ENCODE measurements around the gene LRCH4. TPM values are rescaled to one million over a fixed set of nuclear protein-coding genes. Genes with fewer than 3 reads are reported as not detected.

LRCH4 gene
- polyA plus RNA-seq, 1 experiment, result 20.0 TPM

- CTCF ChIA-PET, result interaction anchor here (2.1 kb wide), 1 partner anchor 13 kb away, joined by 9 read pairs; no protein-coding TSS in a partner anchor
- Histone ChIP-seq H3K4me3 (ENCODE audit: low read depth, low read length) (no peak overlapping the region), H3K36me3 (ENCODE audit: control insufficient read depth, insufficient read depth, low read length) (peaks cover 47% of the 10 kb centered on the region), H3K27me3 (ENCODE audit: control insufficient read depth, insufficient read depth, low read length) (no peaks in the 10 kb centered on the region)
- POLR2A ChIA-PET, result no interaction called here
- TF ChIP-seq CTCF (IDR thresholded peaks at IDR 0.05; ENCODE audit: insufficient read depth, low read depth, low read length), result no peak
- no peak for DNase-seq (ENCODE audit: low read depth)
These were observed 8.8 kb downstream of the LRCH4 start for GRCh38 chr7:100577103-100577502.

GRCh38 chr7:100576384-100576993 lies 9.4 kb downstream of the LRCH4 start:
- DNase-seq (ENCODE audit: low read depth), result no peak
- Histone ChIP-seq H3K27me3 (ENCODE audit: control insufficient read depth, insufficient read depth, low read length) (no peaks in the 10 kb centered on the region), H3K4me3 (ENCODE audit: low read depth, low read length) (no peak overlapping the region), H3K36me3 (ENCODE audit: control insufficient read depth, insufficient read depth, low read length) (peaks cover 43% of the 10 kb centered on the region)
- TF ChIP-seq CTCF (IDR thresholded peaks at IDR 0.05; ENCODE audit: insufficient read depth, low read depth, low read length), result no peak
- ChIA-PET CTCF (no interaction called here), POLR2A (no interaction called here)

- Histone ChIP-seq H3K4me3 (ENCODE audit: low read depth, low read length) (no peak overlapping the region), H3K36me3 (ENCODE audit: control insufficient read depth, insufficient read depth, low read length) (peaks cover 40% of the 10 kb centered on the region), H3K27me3 (ENCODE audit: control insufficient read depth, insufficient read depth, low read length) (no peaks in the 10 kb centered on the region)
- ChIA-PET POLR2A (no interaction called here), CTCF (no interaction called here)
- no peak for TF ChIP-seq CTCF (IDR thresholded peaks at IDR 0.05; ENCODE audit: insufficient read depth, low read depth, low read length)
- no peak for DNase-seq (ENCODE audit: low read depth)
These were observed 10.1 kb downstream of the LRCH4 start for GRCh38 chr7:100575746-100576383.

- no peak overlapping the region for H3K4me3 ChIP-seq (ENCODE audit: low read depth, low read length)
- POLR2A ChIA-PET, result no interaction called here
- peaks cover 36% of the 10 kb centered on the region for H3K36me3 ChIP-seq (ENCODE audit: control insufficient read depth, insufficient read depth, low read length)
- H3K27me3 ChIP-seq (ENCODE audit: control insufficient read depth, insufficient read depth, low read length), result no peaks in the 10 kb centered on the region
- TF ChIP-seq CTCF (IDR thresholded peaks at IDR 0.05; ENCODE audit: insufficient read depth, low read depth, low read length), result no peak
- CTCF ChIA-PET, result interaction anchor here (0.6 to 1.0 kb wide), 2 partner anchors 15 to 130 kb away, joined by 3 to 4 read pairs; no protein-coding TSS in a partner anchor
- no peak for DNase-seq (ENCODE audit: low read depth)
These were observed 10.7 kb downstream of the LRCH4 start for GRCh38 chr7:100575206-100575631.

GRCh38 chr7:100574362-100575205 lies 11.3 kb downstream of the LRCH4 start:
- ChIA-PET POLR2A (no interaction called here), CTCF (interaction anchor here (0.6 to 1.0 kb wide), 2 partner anchors 15 to 130 kb away, joined by 3 to 4 read pairs; no protein-coding TSS in a partner anchor)
- Histone ChIP-seq H3K36me3 (ENCODE audit: control insufficient read depth, insufficient read depth, low read length) (peaks cover 31% of the 10 kb centered on the region), H3K4me3 (ENCODE audit: low read depth, low read length) (no peak overlapping the region), H3K27me3 (ENCODE audit: control insufficient read depth, insufficient read depth, low read length) (no peaks in the 10 kb centered on the region)
- no peak for DNase-seq (ENCODE audit: low read depth)
- TF ChIP-seq CTCF (IDR thresholded peaks at IDR 0.05; ENCODE audit: insufficient read depth, low read depth, low read length), result no peak

Measured in BJ (cell line).